HG02973 (cell line): ENCODE measurements around the gene DVL1.

Experiments used
- ATAC-seq: cut with Tn5 transposase; IDR thresholded peaks from one replicate; pipeline ENCODE4 v1.9.1; 2021; ENCODE audit warnings: moderate library complexity; ENCODE audit not compliant: unreplicated experiment

The DVL1 gene

GRCh38 chr1:1342061-1342562 is 7.1 kb downstream of the DVL1 start:
- no peak for ATAC-seq

- ATAC-seq: no peak
Observed at GRCh38 chr1:1341549-1342021, 7.6 kb downstream of the DVL1 start.

GRCh38 chr1:1340791-1341548 is 8.2 kb downstream of the DVL1 start:
- ATAC-seq: no peak

- ATAC-seq: no peak
Observed at GRCh38 chr1:1340185-1340584, 9.0 kb downstream of the DVL1 start.

GRCh38 chr1:1338278-1338677 is 10.9 kb downstream of the DVL1 start:
- no peak for ATAC-seq

GRCh38 chr1:1337793-1338147 is 11.4 kb downstream of the DVL1 start:
- ATAC-seq: no peak

GRCh38 chr1:1336931-1337792 is 12.1 kb downstream of the DVL1 start:
- no peak for ATAC-seq

DNA sequence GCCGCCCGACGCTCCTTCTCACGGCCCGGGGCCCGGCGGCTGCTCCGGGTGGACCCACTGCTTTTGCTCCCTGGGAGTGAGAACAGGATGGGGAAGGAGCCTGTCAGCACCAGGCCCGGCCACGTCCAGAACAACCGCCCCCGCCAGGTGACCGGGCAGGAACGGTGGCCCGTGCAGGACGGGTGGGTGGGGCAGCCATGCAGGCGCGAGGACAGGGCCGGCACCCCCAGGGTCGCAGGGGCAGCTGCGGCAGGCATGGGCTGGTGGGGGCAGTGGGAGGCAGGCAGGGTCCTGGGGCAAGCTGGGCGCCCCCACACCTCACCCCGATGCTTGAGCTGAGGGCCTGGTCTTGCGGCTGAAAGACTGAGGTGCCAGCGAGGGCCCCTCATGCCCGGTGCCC is 12.8 kb downstream of the DVL1 start:
- ATAC-seq: no peak

DNA sequence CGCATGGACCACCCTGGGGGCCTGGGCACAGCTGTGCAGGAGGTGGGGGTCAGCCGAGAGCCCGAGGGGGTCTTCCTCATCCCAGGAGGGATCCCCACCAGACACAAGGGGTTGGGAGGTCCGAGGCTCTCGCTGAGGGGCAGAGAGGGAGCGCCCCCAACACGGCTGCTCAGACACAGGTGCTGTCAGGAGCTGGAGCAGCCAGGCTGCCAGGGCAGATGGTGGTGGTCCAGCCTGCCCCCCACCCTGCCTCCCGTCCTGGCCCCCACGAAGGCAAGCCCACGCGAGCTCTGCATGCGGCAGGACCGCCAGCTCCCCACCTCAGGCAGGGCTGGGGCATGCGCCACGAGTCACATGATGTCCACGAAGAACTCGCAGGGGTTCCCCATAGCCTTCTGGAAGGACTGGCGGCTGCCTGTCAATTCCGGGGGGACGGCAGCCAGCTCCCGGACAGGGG is 13.4 kb downstream of the DVL1 start:
- ATAC-seq: no peak

DNA sequence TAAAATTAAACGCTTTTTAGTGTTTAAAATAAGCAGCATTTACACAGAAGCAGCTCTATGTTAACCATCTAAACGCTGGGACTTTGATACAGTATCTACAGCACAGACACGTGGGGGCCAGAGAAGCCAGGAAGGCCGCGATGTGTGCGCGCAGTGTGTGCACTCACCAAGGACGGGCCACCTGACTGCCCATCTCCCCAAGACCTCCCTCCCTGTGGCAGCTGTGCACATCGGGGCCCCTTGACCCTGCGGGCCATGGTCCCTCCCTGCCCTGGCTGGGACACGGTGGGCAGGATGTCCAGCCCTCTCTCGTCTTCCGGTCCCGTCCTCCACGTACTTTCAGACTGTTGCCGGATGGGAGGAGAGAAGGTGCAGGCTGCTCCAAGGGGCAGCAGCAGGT is 13.9 kb downstream of the DVL1 start:
- no peak for ATAC-seq

- no peak for ATAC-seq
Observed at GRCh38 chr1:1334835-1335234, 14.4 kb downstream of the DVL1 start.

- ATAC-seq: no peak
Observed at GRCh38 chr1:1333551-1334241, 15.5 kb downstream of the DVL1 start.

DNA sequence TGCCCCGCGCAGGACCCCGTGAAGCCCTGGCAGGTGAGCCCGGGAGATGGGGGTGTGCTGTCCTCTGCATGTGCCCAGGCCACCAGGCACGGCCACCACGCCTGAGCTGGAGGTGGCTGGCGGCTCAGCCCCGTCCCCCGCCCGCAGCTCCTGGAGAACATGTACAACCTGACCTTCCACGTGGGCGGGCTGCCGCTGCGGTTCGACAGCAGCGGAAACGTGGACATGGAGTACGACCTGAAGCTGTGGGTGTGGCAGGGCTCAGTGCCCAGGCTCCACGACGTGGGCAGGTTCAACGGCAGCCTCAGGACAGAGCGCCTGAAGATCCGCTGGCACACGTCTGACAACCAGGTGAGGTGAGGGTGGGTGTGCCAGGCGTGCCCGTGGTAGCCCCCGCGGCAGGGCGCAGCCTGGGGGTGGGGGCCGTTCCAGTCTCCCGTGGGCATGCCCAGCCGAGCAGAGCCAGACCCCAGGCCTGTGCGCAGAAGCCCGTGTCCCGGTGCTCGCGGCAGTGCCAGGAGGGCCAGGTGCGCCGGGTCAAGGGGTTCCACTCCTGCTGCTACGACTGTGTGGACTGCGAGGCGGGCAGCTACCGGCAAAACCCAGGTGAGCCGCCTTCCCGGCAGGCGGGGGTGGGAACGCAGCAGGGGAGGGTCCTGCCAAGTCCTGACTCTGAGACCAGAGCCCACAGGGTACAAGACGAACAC is 16.3 kb downstream of the DVL1 start:
- ATAC-seq: no peak

GRCh38 chr1:1332031-1332755 is 17.0 kb downstream of the DVL1 start:
- ATAC-seq: no peak

- no peak for ATAC-seq
Observed at GRCh38 chr1:1331068-1331965, 17.9 kb downstream of the DVL1 start, which contains the start of gene TAS1R3. TAS1R3 (plus strand) TSS chr1:1331280; CDS start chr1:1331346, 66 bp downstream.

DNA sequence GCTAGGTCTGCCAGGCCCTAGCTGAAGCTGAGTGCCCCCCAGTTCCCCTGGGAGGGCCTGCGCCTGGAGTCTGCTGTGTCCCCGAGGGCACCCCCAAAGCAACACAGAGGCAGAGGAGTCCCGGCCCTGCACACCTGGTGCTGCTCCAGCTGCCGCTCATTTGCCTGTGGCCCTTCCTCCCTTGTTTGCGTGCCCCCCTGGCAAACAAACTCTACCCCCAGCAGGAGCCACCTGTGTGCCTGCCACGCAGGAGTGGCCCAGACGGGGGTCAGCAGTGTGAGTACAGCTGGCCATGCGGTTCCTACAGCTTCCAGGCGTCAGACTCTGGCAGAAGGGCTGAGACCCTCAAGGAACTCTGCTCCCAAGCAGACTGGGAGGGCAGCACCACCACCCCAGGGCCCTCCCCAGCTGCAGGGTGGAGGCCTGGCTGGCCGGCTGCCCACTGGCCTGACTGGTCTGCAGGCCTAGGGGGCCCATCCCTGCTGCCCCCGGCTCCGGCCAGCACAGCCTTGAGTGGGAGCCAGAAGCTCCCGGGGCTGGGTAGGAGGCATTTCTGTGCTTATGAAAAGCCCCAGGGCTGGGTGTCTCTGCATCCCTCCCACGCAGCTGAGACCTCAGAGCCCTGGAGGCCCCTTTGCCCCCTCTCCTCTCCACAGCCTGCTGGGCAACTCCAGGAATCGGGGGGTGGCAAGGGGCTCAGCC is 18.7 kb downstream of the DVL1 start:
- no peak for ATAC-seq

- no peak for ATAC-seq
Observed at GRCh38 chr1:1329304-1330210, 19.7 kb downstream of the DVL1 start.
